ENCODE data around the gene LRRK1.

- TF ChIP-seq CTCF (IDR thresholded peaks at IDR 0.05), result peak in 6 of 7 experiments; percentile 76 to 100 (median 98)
- peak in 2 of 3 donors; percentile 10 to 43 for TF ChIP-seq POLR2AphosphoS5 (IDR thresholded peaks at IDR 0.05)
- peak in 1 of 4 donors; percentile 54 for TF ChIP-seq POLR2A (IDR thresholded peaks at IDR 0.05)
Measured at GRCh38 chr15:101088788-101089578, 169.8 kb downstream of the LRRK1 start.

Data from stomach (tissue), 4 donors.